ENCODE data around the gene MAP2. TPM values are rescaled to one million over a fixed set of nuclear protein-coding genes. Genes with fewer than 3 reads are reported as not detected.

The MAP2 gene
- total RNA-seq, 2 donors from 2014 or later = 1.6 to 2.1 TPM

DNA sequence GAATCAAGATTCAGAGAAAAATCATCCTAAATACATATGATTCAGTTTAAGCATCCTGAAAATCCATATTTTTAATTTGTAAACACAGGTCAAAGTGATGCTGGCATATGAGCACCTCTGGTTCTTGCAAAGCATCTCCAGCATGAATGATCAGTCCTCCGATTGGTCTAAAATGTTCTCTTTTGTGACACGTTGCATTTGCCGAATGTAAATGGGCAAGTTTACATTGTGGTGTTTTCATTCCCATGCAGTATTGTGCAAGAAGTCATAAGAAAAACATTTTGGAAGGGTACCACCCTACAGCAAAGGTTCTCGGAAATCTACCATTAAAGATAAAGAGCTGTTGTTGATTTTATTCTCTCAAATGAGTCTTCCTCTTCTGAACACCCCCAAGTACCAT, 239.8 kb downstream of the MAP2 start:
- ATAC-seq (no peak), DNase-seq (no peak)
- intact Hi-C loops (cut with DNase I, micrococcal nuclease) = loop anchor here in 1 of 2 donors (5.0 kb wide), 1 partner anchor 101 kb away; no protein-coding TSS in a partner anchor

GRCh38 chr2:209666296-209666695, 242.4 kb downstream of the MAP2 start:
- DNase-seq (no peak), ATAC-seq (no peak)
- intact Hi-C loops (cut with DNase I, micrococcal nuclease) = no loop called here

- intact Hi-C loops (cut with DNase I, micrococcal nuclease) = no loop called here
- no peak for ATAC-seq
- no peak for DNase-seq
Observed at GRCh38 chr2:209671020-209671680, 247.3 kb downstream of the MAP2 start.

GRCh38 chr2:209673811-209674210, 250.0 kb downstream of the MAP2 start:
- intact Hi-C loops (cut with DNase I, micrococcal nuclease) = no loop called here
- no peak for DNase-seq
- ATAC-seq = no peak

DNA sequence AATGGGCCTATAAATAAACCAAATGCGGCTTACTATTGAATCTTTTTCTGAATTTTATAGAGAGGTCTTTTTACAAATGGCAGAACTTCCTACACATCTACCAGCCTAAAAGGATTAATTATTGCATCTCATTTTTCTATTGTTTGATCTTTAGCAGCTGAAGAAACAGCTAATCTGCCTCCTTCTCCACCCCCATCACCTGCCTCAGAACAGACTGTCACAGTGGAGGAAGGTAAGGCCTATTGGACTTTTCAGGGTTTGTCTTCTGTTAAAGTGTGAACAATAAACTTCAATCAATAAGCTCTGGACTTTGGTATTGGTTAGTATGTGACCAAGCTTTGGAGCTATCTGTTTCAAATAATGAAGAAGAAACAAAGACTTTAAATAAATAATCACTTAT, 256.7 kb downstream of the MAP2 start:
- intact Hi-C loops (cut with DNase I, micrococcal nuclease) = no loop called here
- DNase-seq (no peak), ATAC-seq (no peak)

- DNase-seq (no peak), ATAC-seq (no peak)
- intact Hi-C loops (cut with DNase I, micrococcal nuclease) = no loop called here
Observed at GRCh38 chr2:209681201-209681735, 257.4 kb downstream of the MAP2 start.

DNA sequence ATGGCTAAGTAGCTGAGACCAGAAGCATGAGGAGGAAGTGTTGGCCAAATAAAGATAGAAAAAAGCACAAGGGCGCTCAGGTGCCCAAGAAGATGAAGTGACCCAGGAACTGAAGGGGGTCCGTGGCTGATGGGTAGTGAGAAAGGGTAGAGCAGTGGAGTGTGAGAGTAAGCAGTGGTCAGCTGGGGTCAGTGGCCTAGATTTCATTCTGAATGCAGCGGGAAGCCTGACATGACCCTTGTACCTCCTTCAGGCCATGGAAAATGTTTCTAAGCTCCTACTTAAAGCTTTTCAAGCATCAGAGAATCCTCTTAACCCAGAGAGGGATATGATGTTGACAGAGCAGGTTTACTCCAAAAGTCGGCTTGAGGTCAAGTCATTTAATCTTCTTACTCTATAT, 258.8 kb downstream of the MAP2 start:
- DNase-seq (no peak), ATAC-seq (no peak)
- intact Hi-C loops (cut with DNase I, micrococcal nuclease) = no loop called here

DNA sequence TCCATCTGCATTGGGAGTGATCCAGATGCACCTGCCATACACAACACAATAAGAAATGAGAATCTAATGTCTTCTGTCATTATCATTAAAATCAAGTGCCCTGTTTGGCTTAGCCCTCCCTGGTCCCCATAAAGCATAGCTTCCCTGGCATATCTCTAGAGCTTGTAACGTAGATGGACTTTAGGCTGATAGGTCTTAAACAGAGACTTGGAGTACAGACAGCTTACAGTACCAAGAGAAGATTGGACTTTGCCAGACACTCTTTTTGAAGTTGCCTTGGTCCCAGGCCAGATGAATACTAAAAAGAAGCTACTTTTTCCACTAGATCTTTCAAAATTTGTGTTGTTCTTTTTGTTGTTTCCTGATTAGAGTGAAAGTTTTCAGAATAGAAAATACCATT, 261.5 kb downstream of the MAP2 start:
- DNase-seq (no peak), ATAC-seq (no peak)
- intact Hi-C loops (cut with DNase I, micrococcal nuclease) = no loop called here

- no peak for ATAC-seq
- intact Hi-C loops (cut with DNase I, micrococcal nuclease) = no loop called here
- no peak for DNase-seq
Observed at GRCh38 chr2:209685963-209686362, 262.1 kb downstream of the MAP2 start.

DNA sequence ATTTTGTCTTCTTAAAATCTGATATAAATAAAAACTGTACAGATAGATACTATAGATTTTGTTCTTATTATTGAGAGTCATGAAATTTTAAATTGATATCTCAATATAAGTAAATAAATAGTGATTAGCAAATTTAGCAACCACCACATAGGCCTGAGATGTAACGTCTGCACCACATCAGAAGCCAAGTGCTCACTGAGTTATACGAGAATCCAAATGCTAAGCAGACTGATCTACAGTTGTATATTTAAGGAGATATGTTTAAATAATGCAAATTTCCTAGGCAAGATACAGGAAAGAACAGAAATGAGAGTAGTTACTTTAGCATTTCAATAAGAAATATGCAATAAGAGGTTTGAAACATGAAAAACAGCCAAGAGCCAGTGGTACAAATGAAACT, 262.6 kb downstream of the MAP2 start:
- intact Hi-C loops (cut with DNase I, micrococcal nuclease) = no loop called here
- ATAC-seq (no peak), DNase-seq (no peak)

- DNase-seq (no peak), ATAC-seq (no peak)
- intact Hi-C loops (cut with DNase I, micrococcal nuclease) = no loop called here
Observed at GRCh38 chr2:209687323-209687969, 263.6 kb downstream of the MAP2 start.

- DNase-seq = no peak
- intact Hi-C loops (cut with DNase I, micrococcal nuclease) = no loop called here
- ATAC-seq = no peak
Observed at GRCh38 chr2:209688385-209688784, 264.5 kb downstream of the MAP2 start.

GRCh38 chr2:209690029-209690754, 266.3 kb downstream of the MAP2 start:
- intact Hi-C loops (cut with DNase I, micrococcal nuclease) = no loop called here
- ATAC-seq (no peak), DNase-seq (no peak)

DNA sequence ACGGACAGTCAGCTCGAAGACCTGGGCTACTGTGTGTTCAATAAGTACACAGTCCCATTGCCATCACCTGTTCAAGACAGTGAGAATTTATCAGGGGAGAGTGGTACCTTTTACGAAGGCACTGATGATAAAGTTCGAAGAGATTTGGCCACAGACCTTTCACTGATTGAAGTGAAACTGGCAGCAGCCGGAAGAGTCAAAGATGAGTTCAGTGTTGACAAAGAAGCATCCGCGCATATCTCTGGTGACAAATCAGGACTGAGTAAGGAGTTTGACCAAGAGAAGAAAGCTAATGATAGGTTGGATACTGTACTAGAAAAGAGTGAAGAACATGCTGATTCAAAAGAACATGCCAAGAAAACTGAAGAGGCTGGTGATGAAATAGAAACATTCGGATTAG, 270.9 kb downstream of the MAP2 start:
- ATAC-seq (no peak), DNase-seq (no peak)
- intact Hi-C loops (cut with DNase I, micrococcal nuclease) = no loop called here

GRCh38 chr2:209696836-209697711, 273.2 kb downstream of the MAP2 start:
- no peak for ATAC-seq
- no peak for DNase-seq
- intact Hi-C loops (cut with DNase I, micrococcal nuclease) = no loop called here

DNA sequence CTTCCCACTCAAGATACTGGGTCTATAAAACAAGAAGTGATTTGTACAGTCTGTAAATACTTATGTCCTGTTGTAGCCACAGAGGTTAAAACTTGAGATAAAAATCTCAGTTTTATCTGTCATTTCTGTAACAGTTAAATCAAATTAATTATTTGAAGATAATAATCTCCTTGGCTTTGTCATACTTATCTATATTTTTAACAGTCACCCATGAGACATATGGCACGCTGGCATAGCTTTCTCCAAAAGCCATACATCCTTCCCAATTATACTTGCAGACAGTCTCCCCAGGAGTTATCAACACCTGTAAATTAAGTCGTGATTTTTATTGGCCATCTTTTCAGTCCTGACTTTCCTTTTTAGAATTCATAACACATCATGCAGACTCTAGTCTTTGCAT, 278.9 kb downstream of the MAP2 start:
- DNase-seq (no peak), ATAC-seq (no peak)
- intact Hi-C loops (cut with DNase I, micrococcal nuclease) = no loop called here

GRCh38 chr2:209713219-209713618, 289.4 kb downstream of the MAP2 start:
- no peak for DNase-seq
- intact Hi-C loops (cut with DNase I, micrococcal nuclease) = no loop called here
- no peak for ATAC-seq

GRCh38 chr2:209719034-209719433, 295.2 kb downstream of the MAP2 start:
- intact Hi-C loops (cut with DNase I, micrococcal nuclease) = no loop called here
- DNase-seq = no peak
- ATAC-seq = no peak

- ATAC-seq (no peak), DNase-seq (no peak)
- intact Hi-C loops (cut with DNase I, micrococcal nuclease) = no loop called here
Observed at GRCh38 chr2:209721497-209721896, 297.6 kb downstream of the MAP2 start.

All from left colon (tissue), 2 donors.